CD14-positive monocyte (primary cell): Measurements from ENCODE around the gene ABCA10. TPM values are rescaled to one million over a fixed set of nuclear protein-coding genes. Genes with fewer than 3 reads are reported as not detected.

Experiments used
- DNase-seq, 3 donors: peaks; one replicate each; pipeline ENCODE4 v3.0.0-alpha.2; 2011 to 2022
- H2AFZ ChIP-seq: 2 replicates; pipeline ENCODE4 v1.6.0; 2012; ENCODE audit warnings: mild to moderate bottlenecking, low read depth, low read length, inconsistent platforms; ENCODE audit not compliant: insufficient read depth, poor library complexity, severe bottlenecking
- H3K27ac ChIP-seq, 2 donors: 1 replicate in 1 of 2; 2 replicates in 1 of 2; pipeline ENCODE4 v1.5.1; 2012 to 2013; ENCODE audit warnings: low read length in 2 of 2, control low read depth in 1 of 2, inconsistent platforms in 1 of 2, low read depth in 1 of 2, mild to moderate bottlenecking in 1 of 2
- H3K27me3 ChIP-seq, 2 donors: one replicate each; pipeline versions ENCODE4 v1.6.0 to v1.6.1; 2011 to 2013; ENCODE audit warnings: low read length in 2 of 2; ENCODE audit not compliant: control insufficient read depth in 2 of 2, insufficient read depth in 2 of 2
- H3K36me3 ChIP-seq, 2 donors: replicated peaks in 1 of 2; 1 replicate in 1 of 2; 2 replicates in 1 of 2; pipeline versions ENCODE4 v1.5.1 to v1.6.1; 2012 to 2013; ENCODE audit warnings: low read length in 2 of 2, control low read depth in 1 of 2, inconsistent platforms in 1 of 2, mild to moderate bottlenecking in 1 of 2; ENCODE audit not compliant: insufficient read depth in 2 of 2, control insufficient read depth in 1 of 2
- H3K4me1 ChIP-seq, 2 donors: 1 replicate in 1 of 2; 2 replicates in 1 of 2; pipeline versions ENCODE4 v1.5.1 to v1.6.1; 2012 to 2013; ENCODE audit warnings: low read length in 2 of 2, control low read depth in 1 of 2, inconsistent platforms in 1 of 2, mild to moderate bottlenecking in 1 of 2, moderate library complexity in 1 of 2; ENCODE audit not compliant: insufficient read depth in 2 of 2, control insufficient read depth in 1 of 2
- H3K4me2 ChIP-seq: replicated peaks from 2 replicates; pipeline ENCODE3; 2012; ENCODE audit warnings: low read length, moderate library complexity, mild to moderate bottlenecking; ENCODE audit not compliant: poor library complexity, severe bottlenecking; ENCODE audit errors: extremely low read depth
- H3K4me3 ChIP-seq, 3 experiments: fragments of 200-600 bp in 1 of 3; sonication (generic) in 1 of 3; replicated peaks in 1 of 3; 1 replicate in 2 of 3; 2 replicates in 1 of 3; pipeline ENCODE4 v1.5.1; 2011 to 2013; ENCODE audit warnings: low read length in 3 of 3, mild to moderate bottlenecking in 3 of 3, control low read depth in 2 of 3, low read depth in 2 of 3, inconsistent platforms in 1 of 3, moderate library complexity in 1 of 3
- H3K79me2 ChIP-seq: 2 replicates; pipeline ENCODE4 v1.6.0; 2012; ENCODE audit warnings: mild to moderate bottlenecking, control low read depth, inconsistent platforms, low read length, moderate library complexity; ENCODE audit not compliant: insufficient read depth
- H3K9ac ChIP-seq: 2 replicates; pipeline ENCODE4 v1.6.0; 2017; ENCODE audit warnings: low read length, mild to moderate bottlenecking; ENCODE audit not compliant: insufficient read depth, poor library complexity, severe bottlenecking
- H3K9me3 ChIP-seq, 2 donors: replicated peaks in 1 of 2; 1 replicate in 1 of 2; 2 replicates in 1 of 2; pipeline versions ENCODE4 v1.5.1 to v1.6.1; 2012 to 2013; ENCODE audit warnings: low read length in 2 of 2, control low read depth in 1 of 2; ENCODE audit not compliant: control insufficient read depth in 1 of 2, insufficient read depth in 1 of 2
- H4K20me1 ChIP-seq: 2 replicates; pipeline ENCODE4 v1.6.0; 2012; ENCODE audit warnings: mild to moderate bottlenecking, low read length, control low read depth, moderate library complexity; ENCODE audit not compliant: insufficient read depth
- H3K27ac Mint-ChIP-seq, 7 donors: one replicate each; pipeline ENCODE4 v1.8.0; 2020; ENCODE audit warnings: mild to moderate bottlenecking in 7 of 7, mixed read lengths in 7 of 7, moderate library complexity in 6 of 7, inconsistent platforms in 2 of 7
- H3K27me3 Mint-ChIP-seq, 3 donors: one replicate each; pipeline ENCODE4 v1.8.0; 2021 to 2022; ENCODE audit warnings: low read depth in 3 of 3, mild to moderate bottlenecking in 3 of 3, mixed read lengths in 3 of 3, moderate library complexity in 3 of 3, inconsistent platforms in 1 of 3
- H3K36me3 Mint-ChIP-seq, 2 donors: one replicate each; pipeline ENCODE4 v1.8.0; 2020; ENCODE audit warnings: mixed read lengths in 2 of 2, inconsistent platforms in 1 of 2, mild to moderate bottlenecking in 1 of 2
- H3K4me1 Mint-ChIP-seq: one replicate; pipeline ENCODE4 v1.8.0; 2020; ENCODE audit warnings: mild to moderate bottlenecking, mixed read lengths
- H3K4me3 Mint-ChIP-seq, 2 donors: one replicate each; pipeline ENCODE4 v1.8.0; 2020; ENCODE audit warnings: mild to moderate bottlenecking in 2 of 2, mixed read lengths in 2 of 2, moderate library complexity in 1 of 2
- H3K9me3 Mint-ChIP-seq, 7 donors: one replicate each; pipeline ENCODE4 v1.8.0; 2020 to 2022; ENCODE audit warnings: mixed read lengths in 7 of 7, mild to moderate bottlenecking in 6 of 7, moderate library complexity in 6 of 7, inconsistent platforms in 2 of 7
- CTCF ChIP-seq: fragments of 200-600 bp; IDR thresholded peaks from one replicate; pipeline ENCODE4 v1.8.0; 2022; ENCODE audit warnings: antibody characterized with exemption, mild to moderate bottlenecking
- WGBS: methylation state at CpG from one replicate; pipeline ENCODE4 v1.1.5; 2013; ENCODE audit warnings: missing lambda C conversion rate; ENCODE audit not compliant: insufficient coverage; 5-methylcytosine and 5-hydroxymethylcytosine counted together
- intact Hi-C, 2 donors: fragments of 100-400 bp; cut with micrococcal nuclease; formaldehyde crosslinking; loops; one replicate each; pipeline versions ENCODE4 v1.15.0 to v1.15.1; 2023
- polyA plus RNA-seq, 3 donors: library from polyadenylated mRNA; depleted of rRNA in 1 of 3; unstranded in 2 of 3; stranded (reverse) in 1 of 3; fragments of 300-500 nt in 2 of 3; fragments of >200 nt in 1 of 3; fragmentation: Illumina TruSeq in 2 of 3; gene quantifications; 1 replicate in 2 of 3; 2 replicates in 1 of 3; pipeline ENCODE4 v1.2.3, GENCODE V29; 2012 to 2021

Gene ABCA10
- polyA plus RNA-seq, 3 donors: 0.08 to 0.13 TPM; not detected in 1

- no peak overlapping the region for H3K4me3 ChIP-seq
- no peaks in the 10 kb centered on the region for H3K36me3 ChIP-seq
- H2AFZ ChIP-seq: peak overlapping the region; percentile 60
- intact Hi-C loops: loop anchor here (2.0 to 5.0 kb wide), 2 partner anchors 457 to 458 kb away; no protein-coding TSS in a partner anchor
- H3K4me1 ChIP-seq: peaks cover 5 to 6% of the 10 kb centered on the region in 2 donors
- peak; percentile 89 for TF ChIP-seq CTCF
- Mint-ChIP-seq H3K4me3 (no peak overlapping the region), H3K4me1 (peaks cover 5% of the 10 kb centered on the region), H3K27ac (peak overlapping the region in 5 of 7 donors; percentile 6 to 71 (median 65)), H3K9me3 (peaks cover 8 to 33% (median 21%) of the 10 kb centered on the region in 7 donors), H3K36me3 (peaks cover 3 to 8% of the 10 kb centered on the region in 2 donors), H3K27me3 (no peaks in the 10 kb centered on the region)
- H3K9ac ChIP-seq: no peak overlapping the region
- 0% methylated on average over 1 of the region's 1 CpG for WGBS
- H3K4me2 ChIP-seq: peak overlapping the region; percentile 15
- H4K20me1 ChIP-seq: no peaks in the 10 kb centered on the region
- H3K79me2 ChIP-seq: no peaks in the 10 kb centered on the region
- no peaks in the 10 kb centered on the region for H3K27me3 ChIP-seq
- peak overlapping the region in 1 of 2 donors; percentile 12 for H3K27ac ChIP-seq
- peak; percentile 75 to 84 (median 82) for DNase-seq
- peaks cover 9 to 17% of the 10 kb centered on the region in 2 donors for H3K9me3 ChIP-seq
These were observed 6.9 kb upstream of the ABCA10 start for GRCh38 chr17:69235338-69236058.

- no peak overlapping the region for H3K4me3 ChIP-seq
- H3K27ac Mint-ChIP-seq: no peak overlapping the region
- H3K9me3 ChIP-seq: peaks cover 9 to 17% of the 10 kb centered on the region in 2 donors
- no peaks in the 10 kb centered on the region for H3K79me2 ChIP-seq
- TF ChIP-seq CTCF: no peak
- H3K4me2 ChIP-seq: no peak overlapping the region
- no peak overlapping the region for H2AFZ ChIP-seq
- no peak overlapping the region for H3K4me3 Mint-ChIP-seq
- H3K36me3 ChIP-seq: no peaks in the 10 kb centered on the region
- H3K27ac ChIP-seq: no peak overlapping the region
- H3K9ac ChIP-seq: no peak overlapping the region
- DNase-seq: no peak
- no peaks in the 10 kb centered on the region for H4K20me1 ChIP-seq
- H3K4me1 ChIP-seq: peaks cover 8 to 16% of the 10 kb centered on the region in 2 donors
- H3K27me3 ChIP-seq: no peaks in the 10 kb centered on the region
- H3K27me3 Mint-ChIP-seq: no peaks in the 10 kb centered on the region
- H3K4me1 Mint-ChIP-seq: peaks cover 11% of the 10 kb centered on the region
- intact Hi-C loops: no loop called here
- H3K36me3 Mint-ChIP-seq: peaks cover 3 to 8% of the 10 kb centered on the region in 2 donors
- peaks cover 8 to 37% (median 21%) of the 10 kb centered on the region in 7 donors for H3K9me3 Mint-ChIP-seq
These were observed 4.0 kb upstream of the ABCA10 start for GRCh38 chr17:69232650-69233049.
